SU-DHL-6 (cell line): ENCODE results near the gene DOC2A.

ENCODE experiments used
- EZH2phosphoT487 ChIP-seq: fragments of 200-600 bp; sonication (generic), shearing (Covaris generic); conservative IDR thresholded peaks from 2 replicates; pipeline ENCODE4 v1.6.1; 2018; ENCODE audit warnings: mild to moderate bottlenecking, antibody characterized with exemption, low read length, moderate library complexity, mixed read lengths
- TF ChIP-seq, protein P1 (sequence below): fragments of 200-600 bp; sonication (generic); IDR thresholded peaks from one replicate; pipeline ENCODE4 v1.5.1; 2017; ENCODE audit warnings: antibody characterized with exemption, mild to moderate bottlenecking, low read length, moderate library complexity; ENCODE audit not compliant: insufficient read depth, poor library complexity, severe bottlenecking

DNA sequence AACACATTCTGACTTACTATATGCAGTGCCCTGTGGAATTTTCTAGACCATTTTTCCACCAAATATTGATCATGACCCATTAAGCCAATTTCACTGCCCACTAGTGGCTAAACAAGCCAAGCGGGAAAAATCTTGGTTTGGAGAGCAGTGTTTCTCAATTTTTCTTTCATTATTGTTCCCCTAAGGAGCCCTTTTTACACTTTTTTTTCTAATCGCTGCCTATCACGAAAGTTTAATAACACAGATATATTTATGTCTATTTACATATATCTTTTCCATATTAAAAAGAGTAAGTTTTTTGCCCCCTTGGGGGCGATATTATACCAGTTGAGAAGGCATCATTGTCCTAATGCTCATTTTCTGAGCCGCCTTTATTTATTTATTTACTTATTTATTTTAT lies 31.0 kb upstream of the DOC2A start:
- TF ChIP-seq, protein P1, sequence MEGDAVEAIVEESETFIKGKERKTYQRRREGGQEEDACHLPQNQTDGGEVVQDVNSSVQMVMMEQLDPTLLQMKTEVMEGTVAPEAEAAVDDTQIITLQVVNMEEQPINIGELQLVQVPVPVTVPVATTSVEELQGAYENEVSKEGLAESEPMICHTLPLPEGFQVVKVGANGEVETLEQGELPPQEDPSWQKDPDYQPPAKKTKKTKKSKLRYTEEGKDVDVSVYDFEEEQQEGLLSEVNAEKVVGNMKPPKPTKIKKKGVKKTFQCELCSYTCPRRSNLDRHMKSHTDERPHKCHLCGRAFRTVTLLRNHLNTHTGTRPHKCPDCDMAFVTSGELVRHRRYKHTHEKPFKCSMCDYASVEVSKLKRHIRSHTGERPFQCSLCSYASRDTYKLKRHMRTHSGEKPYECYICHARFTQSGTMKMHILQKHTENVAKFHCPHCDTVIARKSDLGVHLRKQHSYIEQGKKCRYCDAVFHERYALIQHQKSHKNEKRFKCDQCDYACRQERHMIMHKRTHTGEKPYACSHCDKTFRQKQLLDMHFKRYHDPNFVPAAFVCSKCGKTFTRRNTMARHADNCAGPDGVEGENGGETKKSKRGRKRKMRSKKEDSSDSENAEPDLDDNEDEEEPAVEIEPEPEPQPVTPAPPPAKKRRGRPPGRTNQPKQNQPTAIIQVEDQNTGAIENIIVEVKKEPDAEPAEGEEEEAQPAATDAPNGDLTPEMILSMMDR = no peak
- TF ChIP-seq EZH2phosphoT487 = no peak
